HPDE6-E6E7 (cell line): ENCODE data around the gene PAGR1.

Experiments used
- DNase-seq: peaks from one replicate; pipeline ENCODE4 v3.0.0; 2011; ENCODE audit warnings: missing footprints; ENCODE audit errors: extremely low spot score

PAGR1 gene

GRCh38 chr16:29837841-29838240 lies 21.9 kb downstream of the PAGR1 start:
- DNase-seq: no peak

- no peak for DNase-seq
Observed at GRCh38 chr16:29839822-29840221, 23.9 kb downstream of the PAGR1 start.

GRCh38 chr16:29840240-29840639 lies 24.3 kb downstream of the PAGR1 start:
- no peak for DNase-seq

GRCh38 chr16:29841631-29842030 lies 25.7 kb downstream of the PAGR1 start:
- no peak for DNase-seq

GRCh38 chr16:29842732-29843346 lies 26.9 kb downstream of the PAGR1 start:
- no peak for DNase-seq

GRCh38 chr16:29843931-29844330 lies 28.0 kb downstream of the PAGR1 start:
- DNase-seq: no peak

GRCh38 chr16:29844575-29845331 lies 28.8 kb downstream of the PAGR1 start:
- no peak for DNase-seq

- DNase-seq: no peak
Observed at GRCh38 chr16:29845656-29846055, 29.7 kb downstream of the PAGR1 start.

GRCh38 chr16:29848420-29849297 lies 32.7 kb downstream of the PAGR1 start:
- peak; percentile 54 for DNase-seq

- DNase-seq: no peak
Observed at GRCh38 chr16:29849505-29849904, 33.6 kb downstream of the PAGR1 start.

GRCh38 chr16:29850998-29851397 lies 35.0 kb downstream of the PAGR1 start:
- DNase-seq: no peak

GRCh38 chr16:29852654-29853053 lies 36.7 kb downstream of the PAGR1 start:
- no peak for DNase-seq

- no peak for DNase-seq
Observed at GRCh38 chr16:29854520-29855100, 38.7 kb downstream of the PAGR1 start.

- DNase-seq: no peak
Observed at GRCh38 chr16:29857133-29857760, 41.3 kb downstream of the PAGR1 start.

- DNase-seq: no peak
Observed at GRCh38 chr16:29858149-29858849, 42.3 kb downstream of the PAGR1 start.

GRCh38 chr16:29858974-29859373 lies 43.0 kb downstream of the PAGR1 start:
- DNase-seq: no peak

GRCh38 chr16:29860218-29860617 lies 44.3 kb downstream of the PAGR1 start:
- DNase-seq: no peak

- DNase-seq: peak; percentile 25
Observed at GRCh38 chr16:29862383-29862883, 46.5 kb downstream of the PAGR1 start.

- DNase-seq: peak; percentile 89
Observed at GRCh38 chr16:29862884-29863668, 47.1 kb downstream of the PAGR1 start, which contains the start of gene CDIPT. CDIPT (minus strand) TSS chr16:29863226; CDS start chr16:29862857, 369 bp downstream.

GRCh38 chr16:29863669-29863984 lies 47.7 kb downstream of the PAGR1 start:
- no peak for DNase-seq
